Trophoblast cell (in vitro differentiated cells and primary cell): ENCODE measurements around the gene KANK4.

Experiments used
- DNase-seq, 2 donors: peaks; one replicate each; pipeline ENCODE4 v3.0.0-alpha.2; 2016
- H2AFZ ChIP-seq: 2 replicates; pipeline ENCODE4 v1.6.1; 2013; ENCODE audit warnings: low read length, moderate library complexity, mild to moderate bottlenecking; ENCODE audit not compliant: insufficient read depth, poor library complexity
- H2AK5ac ChIP-seq: 2 replicates; pipeline ENCODE4 v1.6.1; 2013; ENCODE audit warnings: mild to moderate bottlenecking, low read length
- H2BK120ac ChIP-seq: 2 replicates; pipeline ENCODE4 v1.6.1; 2013; ENCODE audit warnings: low read length, mild to moderate bottlenecking, moderate library complexity; ENCODE audit not compliant: insufficient read depth, poor library complexity
- H2BK12ac ChIP-seq: 2 replicates; pipeline ENCODE4 v1.6.1; 2013; ENCODE audit warnings: mild to moderate bottlenecking, low read length, moderate library complexity
- H2BK5ac ChIP-seq: 2 replicates; pipeline ENCODE4 v1.6.1; 2013; ENCODE audit warnings: low read length, low read depth, moderate library complexity, mild to moderate bottlenecking; ENCODE audit not compliant: poor library complexity
- H3K14ac ChIP-seq: 2 replicates; pipeline ENCODE4 v1.6.1; 2013; ENCODE audit warnings: mild to moderate bottlenecking, low read length
- H3K18ac ChIP-seq: 2 replicates; pipeline ENCODE4 v1.6.1; 2013; ENCODE audit warnings: mild to moderate bottlenecking, low read length
- H3K23ac ChIP-seq: 2 replicates; pipeline ENCODE4 v1.6.1; 2013; ENCODE audit warnings: low read length
- H3K27ac ChIP-seq: 2 replicates; pipeline ENCODE4 v1.5.1; 2013; ENCODE audit warnings: low read depth, mild to moderate bottlenecking, inconsistent platforms, low read length, moderate library complexity
- H3K27me3 ChIP-seq: 2 replicates; pipeline ENCODE4 v1.6.1; 2013; ENCODE audit warnings: inconsistent platforms, mild to moderate bottlenecking, low read length, moderate library complexity; ENCODE audit not compliant: insufficient read depth
- H3K36me3 ChIP-seq, 2 experiments: 1 replicate in 1 of 2; 2 replicates in 1 of 2; pipeline ENCODE4 v1.6.1; 2013; ENCODE audit warnings: low read length in 2 of 2, mild to moderate bottlenecking in 2 of 2, moderate library complexity in 1 of 2; ENCODE audit not compliant: insufficient read depth in 2 of 2, control insufficient read depth in 1 of 2
- H3K4ac ChIP-seq: 2 replicates; pipeline ENCODE4 v1.6.1; 2013; ENCODE audit warnings: low read depth, mild to moderate bottlenecking, low read length, moderate library complexity
- H3K4me1 ChIP-seq, 2 experiments: 1 replicate in 1 of 2; 2 replicates in 1 of 2; pipeline ENCODE4 v1.6.1; 2013; ENCODE audit warnings: low read length in 2 of 2, mild to moderate bottlenecking in 2 of 2, moderate library complexity in 1 of 2; ENCODE audit not compliant: insufficient read depth in 2 of 2, control insufficient read depth in 1 of 2
- H3K4me2 ChIP-seq: 2 replicates; pipeline ENCODE4 v1.6.1; 2013; ENCODE audit warnings: inconsistent platforms, mild to moderate bottlenecking, low read length, moderate library complexity
- H3K4me3 ChIP-seq: 2 replicates; pipeline ENCODE4 v1.5.1; 2013; ENCODE audit warnings: mild to moderate bottlenecking, low read depth, low read length, inconsistent platforms
- H3K79me1 ChIP-seq: one replicate; pipeline ENCODE4 v1.6.1; 2013; ENCODE audit warnings: low read length
- H3K79me2 ChIP-seq: 2 replicates; pipeline ENCODE4 v1.6.1; 2013; ENCODE audit warnings: low read length, mild to moderate bottlenecking; ENCODE audit not compliant: control insufficient read depth, insufficient read depth, poor library complexity
- H3K9ac ChIP-seq: 2 replicates; pipeline ENCODE4 v1.6.1; 2013; ENCODE audit warnings: mild to moderate bottlenecking, low read length
- H3K9me3 ChIP-seq: 2 replicates; pipeline ENCODE4 v1.6.1; 2013; ENCODE audit warnings: low read depth, mild to moderate bottlenecking, control low read depth, inconsistent platforms, low read length; ENCODE audit not compliant: insufficient read depth
- H4K12ac ChIP-seq: 2 replicates; pipeline ENCODE4 v1.6.1; 2013; ENCODE audit warnings: low read depth, mild to moderate bottlenecking, low read length, moderate library complexity
- H4K8ac ChIP-seq: 2 replicates; pipeline ENCODE4 v1.6.1; 2013; ENCODE audit warnings: low read depth, mild to moderate bottlenecking, low read length, moderate library complexity
- H4K91ac ChIP-seq: one replicate; pipeline ENCODE4 v1.6.1; 2013; ENCODE audit warnings: low read depth, mild to moderate bottlenecking, low read length, moderate library complexity
- WGBS: extraction: QIAGEN DNeasy Blood & Tissue Kit; methylation state at CpG from one replicate; pipeline ENCODE4 v1.1.7; 2013; ENCODE audit warnings: missing lambda C conversion rate; ENCODE audit not compliant: insufficient read length, insufficient coverage; ENCODE audit errors: extremely low coverage; 5-methylcytosine and 5-hydroxymethylcytosine counted together

KANK4 gene

GRCh38 chr1:62196086-62196690 lies 123.0 kb downstream of the KANK4 start:
- H2BK5ac ChIP-seq, result no peak overlapping the region
- peaks cover 10% of the 10 kb centered on the region for H3K79me1 ChIP-seq
- peaks cover 9 to 11% of the 10 kb centered on the region in 2 experiments for H3K4me1 ChIP-seq
- no peak overlapping the region for H2AK5ac ChIP-seq
- DNase-seq, result no peak
- no peak overlapping the region for H3K9ac ChIP-seq
- H3K27ac ChIP-seq, result no peak overlapping the region
- peak overlapping the region; percentile 51 for H3K4me2 ChIP-seq
- H2BK120ac ChIP-seq, result peak overlapping the region; percentile 46
- H4K8ac ChIP-seq, result no peak overlapping the region
- no peak overlapping the region for H2AFZ ChIP-seq
- H4K12ac ChIP-seq, result no peak overlapping the region
- H3K4me3 ChIP-seq, result no peak overlapping the region
- H3K4ac ChIP-seq, result peak overlapping the region; percentile 77
- H3K27me3 ChIP-seq, result no peaks in the 10 kb centered on the region
- no peak overlapping the region for H2BK12ac ChIP-seq
- H4K91ac ChIP-seq, result no peak overlapping the region
- H3K14ac ChIP-seq, result no peak overlapping the region
- no peak overlapping the region for H3K23ac ChIP-seq
- H3K9me3 ChIP-seq, result no peaks in the 10 kb centered on the region
- peaks cover 6 to 13% of the 10 kb centered on the region in 2 experiments for H3K36me3 ChIP-seq
- no CpG with 5 or more reads among the region's 17 CpGs for WGBS
- H3K18ac ChIP-seq, result no peak overlapping the region
- peaks cover 19% of the 10 kb centered on the region for H3K79me2 ChIP-seq

GRCh38 chr1:62194651-62195544 lies 124.3 kb downstream of the KANK4 start, which contains the start of gene L1TD1:
L1TD1 (plus strand) TSS chr1:62194849; CDS start chr1:62206629, 11,780 bp downstream.
- peak within 1 kb of the TSS; percentile 94 for H3K9ac ChIP-seq
- H4K12ac ChIP-seq, result peak within 1 kb of the TSS; percentile 69
- H3K18ac ChIP-seq, result peak within 1 kb of the TSS; percentile 76
- H2BK120ac ChIP-seq, result peak within 1 kb of the TSS; percentile 89
- peak within 1 kb of the TSS; percentile 99 for H3K4me3 ChIP-seq
- peaks cover 10% of the 10 kb centered on the region for H3K79me1 ChIP-seq
- H3K27ac ChIP-seq, result peak within 1 kb of the TSS; percentile 85
- peak; percentile 28 to 78 for DNase-seq
- peaks cover 19% of the 10 kb centered on the region for H3K79me2 ChIP-seq
- peak within 1 kb of the TSS; percentile 64 for H2AFZ ChIP-seq
- peak within 1 kb of the TSS; percentile 95 for H3K4ac ChIP-seq
- no peak within 1 kb of the TSS for H3K23ac ChIP-seq
- H4K91ac ChIP-seq, result peak within 1 kb of the TSS; percentile 85
- no peaks in the 10 kb centered on the region for H3K27me3 ChIP-seq
- no peaks in the 10 kb centered on the region for H3K9me3 ChIP-seq
- peak within 1 kb of the TSS; percentile 83 for H2AK5ac ChIP-seq
- peak within 1 kb of the TSS; percentile 89 for H2BK12ac ChIP-seq
- WGBS, result no CpG with 5 or more reads among the region's 55 CpGs
- H3K14ac ChIP-seq, result peak within 1 kb of the TSS; percentile 93
- peaks cover 6 to 7% of the 10 kb centered on the region in 2 experiments for H3K36me3 ChIP-seq
- peaks cover 9 to 11% of the 10 kb centered on the region in 2 experiments for H3K4me1 ChIP-seq
- H4K8ac ChIP-seq, result peak within 1 kb of the TSS; percentile 87
- H3K4me2 ChIP-seq, result peak within 1 kb of the TSS; percentile 96
- H2BK5ac ChIP-seq, result peak within 1 kb of the TSS; percentile 76

- Histone ChIP-seq H3K23ac (no peak overlapping the region), H3K27ac (no peak overlapping the region)
- WGBS, result no CpG with 5 or more reads among the region's 8 CpGs
Observed at GRCh38 chr1:62188111-62188510, 131.1 kb downstream of the KANK4 start.

DNA sequence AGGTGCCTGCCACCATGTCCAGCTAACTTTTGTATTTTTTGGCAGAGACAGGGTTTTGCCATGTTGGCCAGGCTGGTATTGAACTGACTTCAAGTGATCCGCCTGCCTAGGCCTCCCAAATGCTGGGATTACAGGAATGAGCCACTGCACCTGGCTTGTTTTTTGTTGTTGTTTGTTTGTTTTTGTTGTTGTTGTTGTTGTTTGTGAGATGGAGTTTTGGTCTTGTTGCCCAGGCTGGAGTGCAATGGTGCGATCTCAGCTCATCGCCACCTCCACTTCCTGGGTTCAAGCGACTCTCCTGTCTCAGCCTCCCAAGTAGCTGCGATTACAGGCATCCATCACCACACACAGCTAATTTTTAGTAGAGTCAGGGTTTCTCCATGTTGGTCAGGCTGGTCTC lies 131.7 kb downstream of the KANK4 start:
- no peaks in the 10 kb centered on the region for H3K9me3 ChIP-seq
- no peak overlapping the region for H3K27ac ChIP-seq
- no peak overlapping the region for H4K12ac ChIP-seq
- no peaks in the 10 kb centered on the region for H3K79me2 ChIP-seq
- no peaks in the 10 kb centered on the region for H3K36me3 ChIP-seq
- no peak overlapping the region for H3K14ac ChIP-seq
- no peak overlapping the region for H2AK5ac ChIP-seq
- H2BK120ac ChIP-seq, result no peak overlapping the region
- H3K4ac ChIP-seq, result no peak overlapping the region
- H3K9ac ChIP-seq, result no peak overlapping the region
- no peak overlapping the region for H4K8ac ChIP-seq
- no peak overlapping the region for H3K23ac ChIP-seq
- no peak for DNase-seq
- peaks cover 3% of the 10 kb centered on the region for H3K79me1 ChIP-seq
- no peak overlapping the region for H3K4me2 ChIP-seq
- H3K4me1 ChIP-seq, result peaks cover 3 to 6% of the 10 kb centered on the region in 2 experiments
- H4K91ac ChIP-seq, result no peak overlapping the region
- H3K4me3 ChIP-seq, result no peak overlapping the region
- H2BK5ac ChIP-seq, result no peak overlapping the region
- WGBS, result no CpG with 5 or more reads among the region's 5 CpGs
- H3K27me3 ChIP-seq, result no peaks in the 10 kb centered on the region
- H3K18ac ChIP-seq, result no peak overlapping the region
- H2AFZ ChIP-seq, result no peak overlapping the region
- H2BK12ac ChIP-seq, result no peak overlapping the region

More at GRCh38 chr1:62188111-62188510, 131.1 kb downstream of the KANK4 start:
- Histone ChIP-seq H3K79me1 (peaks cover 3% of the 10 kb centered on the region), H3K4me2 (no peak overlapping the region), H2AFZ (no peak overlapping the region), H3K4me1 (peaks cover 3 to 6% of the 10 kb centered on the region in 2 experiments), H3K36me3 (no peaks in the 10 kb centered on the region), H3K4me3 (no peak overlapping the region), H2AK5ac (no peak overlapping the region), H3K79me2 (no peaks in the 10 kb centered on the region), H4K91ac (no peak overlapping the region), H4K12ac (no peak overlapping the region), H2BK12ac (no peak overlapping the region), H3K18ac (no peak overlapping the region), H3K9me3 (no peaks in the 10 kb centered on the region), H3K4ac (no peak overlapping the region), H3K27me3 (no peaks in the 10 kb centered on the region), H3K14ac (no peak overlapping the region), H3K9ac (no peak overlapping the region), H2BK120ac (no peak overlapping the region), H4K8ac (no peak overlapping the region), H2BK5ac (no peak overlapping the region)
- no peak for DNase-seq
